HG02943 (cell line): Measurements from ENCODE around the gene CCNY.
"Not testable (repeated sequence)": the region's sequence is repeated elsewhere in the genome, so short reads cannot be mapped to it uniquely, and the experiment has no call there.

Experiments
- ATAC-seq: cut with Tn5 transposase; IDR thresholded peaks from one replicate; pipeline ENCODE4 v1.9.1; 2021; ENCODE audit warnings: mild to moderate bottlenecking, low read depth, moderate library complexity; ENCODE audit not compliant: unreplicated experiment

The CCNY gene

GRCh38 chr10:35504132-35504531 lies 167.8 kb downstream of the CCNY start:
- no peak for ATAC-seq

GRCh38 chr10:35505241-35505873 lies 169.0 kb downstream of the CCNY start:
- ATAC-seq: no peak

GRCh38 chr10:35506741-35507140 lies 170.4 kb downstream of the CCNY start:
- no peak for ATAC-seq

- ATAC-seq: no peak
Measured at GRCh38 chr10:35507519-35508109, 171.3 kb downstream of the CCNY start.

GRCh38 chr10:35508647-35509046 lies 172.3 kb downstream of the CCNY start:
- no peak for ATAC-seq

GRCh38 chr10:35510891-35511290 lies 174.6 kb downstream of the CCNY start:
- no peak for ATAC-seq

- ATAC-seq: no peak
Measured at GRCh38 chr10:35511647-35512046, 175.3 kb downstream of the CCNY start.

- ATAC-seq: no peak
Measured at GRCh38 chr10:35516102-35516670, 179.9 kb downstream of the CCNY start.

GRCh38 chr10:35517431-35518181 lies 181.3 kb downstream of the CCNY start:
- ATAC-seq: no peak

- ATAC-seq: not testable (repeated sequence)
Measured at GRCh38 chr10:35518187-35518586, 181.9 kb downstream of the CCNY start.

GRCh38 chr10:35520996-35521395 lies 184.7 kb downstream of the CCNY start:
- no peak for ATAC-seq

- ATAC-seq: no peak
Measured at GRCh38 chr10:35523670-35524225, 187.4 kb downstream of the CCNY start.

- ATAC-seq: no peak
Measured at GRCh38 chr10:35526746-35527145, 190.4 kb downstream of the CCNY start.

GRCh38 chr10:35532141-35532540 lies 195.8 kb downstream of the CCNY start:
- no peak for ATAC-seq

- ATAC-seq: no peak
Measured at GRCh38 chr10:35533565-35533964, 197.3 kb downstream of the CCNY start.

GRCh38 chr10:35535136-35535535 lies 198.8 kb downstream of the CCNY start:
- ATAC-seq: no peak

- no peak for ATAC-seq
Measured at GRCh38 chr10:35536789-35537188, 200.5 kb downstream of the CCNY start.

- not testable (repeated sequence) for ATAC-seq
Measured at GRCh38 chr10:35537925-35538324, 201.6 kb downstream of the CCNY start.

GRCh38 chr10:35540296-35541164 lies 204.2 kb downstream of the CCNY start:
- ATAC-seq: no peak

GRCh38 chr10:35541720-35542119 lies 205.4 kb downstream of the CCNY start:
- no peak for ATAC-seq
